Stimulated activated CD4-positive, alpha-beta T cell treated with anti-CD3 and anti-CD28 coated beads, TNF-alpha, amount 100 ng/mL, for 4 hours (primary cell): ENCODE measurements around the gene BACH2.
"Not testable (repeated sequence)": the region's sequence is repeated elsewhere in the genome, so short reads cannot be mapped to it uniquely, and the experiment has no call there.

Source experiments
- DNase-seq, 3 experiments: peaks; one replicate each; pipeline ENCODE4 v3.0.0-alpha.2; 2020; ENCODE audit warnings: low read depth in 3 of 3

Gene BACH2

GRCh38 chr6:90158936-90159335 is 137.7 kb downstream of the BACH2 start:
- DNase-seq: no peak

- DNase-seq: no peak
These were observed 139.2 kb downstream of the BACH2 start for GRCh38 chr6:90157441-90157840.

GRCh38 chr6:90156861-90157260 is 139.8 kb downstream of the BACH2 start:
- peak in 1 of 3 experiments; percentile 15 for DNase-seq

GRCh38 chr6:90154755-90155470 is 141.7 kb downstream of the BACH2 start:
- no peak for DNase-seq

- no peak for DNase-seq
These were observed 144.8 kb downstream of the BACH2 start for GRCh38 chr6:90151576-90152422.

DNA sequence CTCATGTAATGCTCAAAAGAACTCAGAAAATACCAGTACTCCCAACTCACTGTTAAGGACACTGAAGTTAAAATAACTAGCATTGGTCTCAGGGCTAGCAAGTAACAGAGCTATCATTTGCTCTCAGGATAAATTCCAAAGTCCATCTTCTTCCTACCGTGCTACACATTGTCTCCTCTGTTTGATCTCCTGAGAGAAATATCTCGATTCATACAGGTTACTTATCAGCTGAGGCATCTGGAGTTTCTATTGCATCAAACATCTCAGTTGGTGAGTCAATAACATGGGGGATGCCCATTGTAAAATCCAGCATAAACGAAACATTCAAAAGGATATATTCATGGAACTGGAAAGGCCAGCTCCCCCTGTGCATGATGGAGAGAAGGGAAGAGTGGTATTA is 147.4 kb downstream of the BACH2 start:
- no peak for DNase-seq

GRCh38 chr6:90148867-90149266 is 147.8 kb downstream of the BACH2 start:
- DNase-seq: no peak

- no peak for DNase-seq
These were observed 149.6 kb downstream of the BACH2 start for GRCh38 chr6:90146921-90147649.

- no peak for DNase-seq
These were observed 150.6 kb downstream of the BACH2 start for GRCh38 chr6:90146024-90146423.

- DNase-seq: no peak
These were observed 151.6 kb downstream of the BACH2 start for GRCh38 chr6:90144928-90145555.

- DNase-seq: no peak
These were observed 152.2 kb downstream of the BACH2 start for GRCh38 chr6:90144396-90144795.

- no peak for DNase-seq
These were observed 156.0 kb downstream of the BACH2 start for GRCh38 chr6:90140683-90141082.

DNA sequence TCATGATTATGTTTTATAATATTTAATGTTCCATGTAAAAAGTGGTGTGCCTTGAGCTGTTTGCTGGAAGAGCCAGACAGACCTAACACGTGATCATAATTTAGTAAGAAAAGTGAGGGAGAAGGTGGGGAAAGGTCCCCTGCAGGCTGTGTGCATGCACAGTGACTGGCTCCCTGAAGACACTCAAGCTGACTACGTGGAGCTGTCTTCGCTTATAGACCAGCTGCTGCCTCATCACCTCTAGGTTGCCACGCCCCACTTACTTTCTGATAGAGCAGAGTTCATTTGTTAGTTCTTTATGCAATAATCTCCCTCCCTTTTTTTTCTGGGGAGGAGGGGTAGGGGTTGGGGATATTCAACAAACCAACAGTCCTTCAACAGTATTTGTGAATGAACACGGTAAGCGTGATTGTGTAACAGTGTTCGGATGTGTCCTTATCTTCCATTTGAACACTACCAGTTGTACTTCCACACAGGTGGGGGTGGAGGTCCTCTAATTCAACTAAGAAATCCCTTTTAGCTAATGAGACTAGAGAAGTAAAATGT is 157.3 kb downstream of the BACH2 start:
- DNase-seq: no peak

GRCh38 chr6:90136837-90137568 is 159.6 kb downstream of the BACH2 start:
- no peak for DNase-seq

GRCh38 chr6:90136176-90136575 is 160.5 kb downstream of the BACH2 start:
- no peak for DNase-seq

DNA sequence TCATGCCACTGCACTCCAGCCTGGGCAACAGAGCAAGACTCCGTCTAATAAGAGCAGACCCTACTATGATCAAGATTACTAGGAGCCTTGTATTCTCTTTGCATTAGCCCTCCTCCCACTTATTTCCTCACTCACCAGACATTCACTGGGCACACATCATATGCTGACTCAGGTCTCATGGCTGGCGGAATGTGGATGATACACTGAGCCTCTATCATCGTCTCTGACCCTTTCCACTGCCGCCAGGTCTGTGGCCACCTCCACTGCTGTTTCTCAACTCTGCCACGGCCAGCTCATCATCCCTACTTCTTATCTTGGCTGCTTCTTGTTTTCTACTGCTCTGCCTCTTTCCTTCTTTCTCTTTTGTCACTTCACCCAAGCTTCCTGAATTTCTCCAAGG is 161.0 kb downstream of the BACH2 start:
- DNase-seq: no peak

DNA sequence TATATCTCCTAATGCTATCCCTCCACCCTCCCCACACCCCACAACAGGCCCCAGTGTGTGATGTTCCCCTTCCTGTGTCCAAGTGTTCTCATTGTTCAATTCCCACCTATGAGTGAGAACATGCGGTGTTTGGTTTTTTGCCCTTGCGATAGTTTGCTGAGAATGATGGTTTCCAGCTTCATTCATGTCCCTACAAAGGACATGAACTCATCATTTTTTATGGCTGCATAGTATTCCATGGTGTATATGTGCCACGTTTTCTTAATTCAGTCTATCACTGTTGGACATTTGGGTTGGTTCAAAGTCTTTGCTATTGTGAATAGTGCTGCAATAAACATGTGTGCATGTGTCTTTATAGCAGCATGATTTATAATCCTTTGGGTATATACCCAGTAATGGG is 163.0 kb downstream of the BACH2 start:
- not testable (repeated sequence) for DNase-seq

- no peak for DNase-seq
These were observed 164.8 kb downstream of the BACH2 start for GRCh38 chr6:90131614-90132423.

GRCh38 chr6:90131125-90131524 is 165.5 kb downstream of the BACH2 start:
- no peak for DNase-seq

GRCh38 chr6:90128687-90129086 is 168.0 kb downstream of the BACH2 start:
- not testable (repeated sequence) for DNase-seq
